ENCODE data around the gene SFN. TPM values are rescaled to one million over a fixed set of nuclear protein-coding genes. Genes with fewer than 3 reads are reported as not detected.

The SFN gene
- total and polyA plus RNA-seq, 2 of the 13 experiments (the other 11 are each of a cell fraction or from before 2014, with no cell fraction given) = 4.3 to 5.6 TPM

GRCh38 chr1:26889551-26890466 lies 26.9 kb downstream of the SFN start, which contains the start of gene GPN2 (continued):
- no peak for TF ChIP-seq TFE3 (CRISPR knock-in tag; IDR thresholded peaks at IDR 0.05)
- TF ChIP-seq ZFP62 (CRISPR knock-in tag; IDR thresholded peaks at IDR 0.05) = no peak
- TF ChIP-seq ZNF530 (CRISPR knock-in tag; IDR thresholded peaks at IDR 0.05; ENCODE audit: low read depth) = no peak
- TF ChIP-seq, protein P1, sequence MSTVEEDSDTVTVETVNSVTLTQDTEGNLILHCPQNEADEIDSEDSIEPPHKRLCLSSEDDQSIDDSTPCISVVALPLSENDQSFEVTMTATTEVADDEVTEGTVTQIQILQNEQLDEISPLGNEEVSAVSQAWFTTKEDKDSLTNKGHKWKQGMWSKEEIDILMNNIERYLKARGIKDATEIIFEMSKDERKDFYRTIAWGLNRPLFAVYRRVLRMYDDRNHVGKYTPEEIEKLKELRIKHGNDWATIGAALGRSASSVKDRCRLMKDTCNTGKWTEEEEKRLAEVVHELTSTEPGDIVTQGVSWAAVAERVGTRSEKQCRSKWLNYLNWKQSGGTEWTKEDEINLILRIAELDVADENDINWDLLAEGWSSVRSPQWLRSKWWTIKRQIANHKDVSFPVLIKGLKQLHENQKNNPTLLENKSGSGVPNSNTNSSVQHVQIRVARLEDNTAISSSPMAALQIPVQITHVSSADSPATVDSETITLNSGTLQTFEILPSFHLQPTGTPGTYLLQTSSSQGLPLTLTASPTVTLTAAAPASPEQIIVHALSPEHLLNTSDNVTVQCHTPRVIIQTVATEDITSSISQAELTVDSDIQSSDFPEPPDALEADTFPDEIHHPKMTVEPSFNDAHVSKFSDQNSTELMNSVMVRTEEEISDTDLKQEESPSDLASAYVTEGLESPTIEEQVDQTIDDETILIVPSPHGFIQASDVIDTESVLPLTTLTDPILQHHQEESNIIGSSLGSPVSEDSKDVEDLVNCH (CRISPR knock-in tag; IDR thresholded peaks at IDR 0.05) = no peak
- TF ChIP-seq TBP (CRISPR knock-in tag; IDR thresholded peaks at IDR 0.05) = no peak
- TF ChIP-seq, protein P2, sequence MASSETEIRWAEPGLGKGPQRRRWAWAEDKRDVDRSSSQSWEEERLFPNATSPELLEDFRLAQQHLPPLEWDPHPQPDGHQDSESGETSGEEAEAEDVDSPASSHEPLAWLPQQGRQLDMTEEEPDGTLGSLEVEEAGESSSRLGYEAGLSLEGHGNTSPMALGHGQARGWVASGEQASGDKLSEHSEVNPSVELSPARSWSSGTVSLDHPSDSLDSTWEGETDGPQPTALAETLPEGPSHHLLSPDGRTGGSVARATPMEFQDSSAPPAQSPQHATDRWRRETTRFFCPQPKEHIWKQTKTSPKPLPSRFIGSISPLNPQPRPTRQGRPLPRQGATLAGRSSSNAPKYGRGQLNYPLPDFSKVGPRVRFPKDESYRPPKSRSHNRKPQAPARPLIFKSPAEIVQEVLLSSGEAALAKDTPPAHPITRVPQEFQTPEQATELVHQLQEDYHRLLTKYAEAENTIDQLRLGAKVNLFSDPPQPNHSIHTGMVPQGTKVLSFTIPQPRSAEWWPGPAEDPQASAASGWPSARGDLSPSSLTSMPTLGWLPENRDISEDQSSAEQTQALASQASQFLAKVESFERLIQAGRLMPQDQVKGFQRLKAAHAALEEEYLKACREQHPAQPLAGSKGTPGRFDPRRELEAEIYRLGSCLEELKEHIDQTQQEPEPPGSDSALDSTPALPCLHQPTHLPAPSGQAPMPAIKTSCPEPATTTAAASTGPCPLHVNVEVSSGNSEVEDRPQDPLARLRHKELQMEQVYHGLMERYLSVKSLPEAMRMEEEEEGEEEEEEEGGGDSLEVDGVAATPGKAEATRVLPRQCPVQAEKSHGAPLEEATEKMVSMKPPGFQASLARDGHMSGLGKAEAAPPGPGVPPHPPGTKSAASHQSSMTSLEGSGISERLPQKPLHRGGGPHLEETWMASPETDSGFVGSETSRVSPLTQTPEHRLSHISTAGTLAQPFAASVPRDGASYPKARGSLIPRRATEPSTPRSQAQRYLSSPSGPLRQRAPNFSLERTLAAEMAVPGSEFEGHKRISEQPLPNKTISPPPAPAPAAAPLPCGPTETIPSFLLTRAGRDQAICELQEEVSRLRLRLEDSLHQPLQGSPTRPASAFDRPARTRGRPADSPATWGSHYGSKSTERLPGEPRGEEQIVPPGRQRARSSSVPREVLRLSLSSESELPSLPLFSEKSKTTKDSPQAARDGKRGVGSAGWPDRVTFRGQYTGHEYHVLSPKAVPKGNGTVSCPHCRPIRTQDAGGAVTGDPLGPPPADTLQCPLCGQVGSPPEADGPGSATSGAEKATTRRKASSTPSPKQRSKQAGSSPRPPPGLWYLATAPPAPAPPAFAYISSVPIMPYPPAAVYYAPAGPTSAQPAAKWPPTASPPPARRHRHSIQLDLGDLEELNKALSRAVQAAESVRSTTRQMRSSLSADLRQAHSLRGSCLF (CRISPR knock-in tag; IDR thresholded peaks at IDR 0.05; ENCODE audit: borderline replicate concordance) = no peak
- no peak for TF ChIP-seq ZNF160 (CRISPR knock-in tag; IDR thresholded peaks at IDR 0.05)
- peak; percentile 90; the same call in 1 of the 2 replicates for TF ChIP-seq ZNF101 (CRISPR knock-in tag; IDR thresholded peaks at IDR 0.05; ENCODE audit: borderline replicate concordance, low read depth)
- TF ChIP-seq ZNF792 (CRISPR knock-in tag; IDR thresholded peaks at IDR 0.05) = peak; percentile 88
- no peak for TF ChIP-seq SNRNP70 (IDR thresholded peaks at IDR 0.05; ENCODE audit: low read depth, low read length)
- TF ChIP-seq, protein P3, sequence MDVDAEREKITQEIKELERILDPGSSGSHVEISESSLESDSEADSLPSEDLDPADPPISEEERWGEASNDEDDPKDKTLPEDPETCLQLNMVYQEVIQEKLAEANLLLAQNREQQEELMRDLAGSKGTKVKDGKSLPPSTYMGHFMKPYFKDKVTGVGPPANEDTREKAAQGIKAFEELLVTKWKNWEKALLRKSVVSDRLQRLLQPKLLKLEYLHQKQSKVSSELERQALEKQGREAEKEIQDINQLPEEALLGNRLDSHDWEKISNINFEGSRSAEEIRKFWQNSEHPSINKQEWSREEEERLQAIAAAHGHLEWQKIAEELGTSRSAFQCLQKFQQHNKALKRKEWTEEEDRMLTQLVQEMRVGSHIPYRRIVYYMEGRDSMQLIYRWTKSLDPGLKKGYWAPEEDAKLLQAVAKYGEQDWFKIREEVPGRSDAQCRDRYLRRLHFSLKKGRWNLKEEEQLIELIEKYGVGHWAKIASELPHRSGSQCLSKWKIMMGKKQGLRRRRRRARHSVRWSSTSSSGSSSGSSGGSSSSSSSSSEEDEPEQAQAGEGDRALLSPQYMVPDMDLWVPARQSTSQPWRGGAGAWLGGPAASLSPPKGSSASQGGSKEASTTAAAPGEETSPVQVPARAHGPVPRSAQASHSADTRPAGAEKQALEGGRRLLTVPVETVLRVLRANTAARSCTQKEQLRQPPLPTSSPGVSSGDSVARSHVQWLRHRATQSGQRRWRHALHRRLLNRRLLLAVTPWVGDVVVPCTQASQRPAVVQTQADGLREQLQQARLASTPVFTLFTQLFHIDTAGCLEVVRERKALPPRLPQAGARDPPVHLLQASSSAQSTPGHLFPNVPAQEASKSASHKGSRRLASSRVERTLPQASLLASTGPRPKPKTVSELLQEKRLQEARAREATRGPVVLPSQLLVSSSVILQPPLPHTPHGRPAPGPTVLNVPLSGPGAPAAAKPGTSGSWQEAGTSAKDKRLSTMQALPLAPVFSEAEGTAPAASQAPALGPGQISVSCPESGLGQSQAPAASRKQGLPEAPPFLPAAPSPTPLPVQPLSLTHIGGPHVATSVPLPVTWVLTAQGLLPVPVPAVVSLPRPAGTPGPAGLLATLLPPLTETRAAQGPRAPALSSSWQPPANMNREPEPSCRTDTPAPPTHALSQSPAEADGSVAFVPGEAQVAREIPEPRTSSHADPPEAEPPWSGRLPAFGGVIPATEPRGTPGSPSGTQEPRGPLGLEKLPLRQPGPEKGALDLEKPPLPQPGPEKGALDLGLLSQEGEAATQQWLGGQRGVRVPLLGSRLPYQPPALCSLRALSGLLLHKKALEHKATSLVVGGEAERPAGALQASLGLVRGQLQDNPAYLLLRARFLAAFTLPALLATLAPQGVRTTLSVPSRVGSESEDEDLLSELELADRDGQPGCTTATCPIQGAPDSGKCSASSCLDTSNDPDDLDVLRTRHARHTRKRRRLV (CRISPR knock-in tag; IDR thresholded peaks at IDR 0.05) = no peak

Data from HepG2 (cell line).